ENCODE measurements around the gene ZFP57. TPM values are rescaled to one million over a fixed set of nuclear protein-coding genes. Genes with fewer than 3 reads are reported as not detected.
"Not testable (repeated sequence)": the region's sequence is repeated elsewhere in the genome, so short reads cannot be mapped to it uniquely, and the experiment has no call there.

ZFP57 gene
- total RNA-seq, 1 donor from 2014 or later, result not detected

GRCh38 chr6:29667158-29667557 is 13.8 kb downstream of the ZFP57 start:
- Mint-ChIP-seq H3K4me1 (ENCODE audit: unreplicated experiment) (peaks cover 6% of the 10 kb centered on the region), H3K4me3 (no peak overlapping the region), H3K36me3 (no peaks in the 10 kb centered on the region), H3K9me3 (no peaks in the 10 kb centered on the region), H3K27ac (no peak overlapping the region), H3K27me3 (peaks cover 22% of the 10 kb centered on the region)
- TF ChIP-seq CTCF (conservative IDR thresholded peaks at IDR 0.05), result no peak
- no peak for DNase-seq (ENCODE audit: extremely low spot score, unreplicated experiment)

- H3K27ac Mint-ChIP-seq, result no peak overlapping the region
- no peaks in the 10 kb centered on the region for H3K9me3 Mint-ChIP-seq
- H3K36me3 Mint-ChIP-seq, result no peaks in the 10 kb centered on the region
- TF ChIP-seq CTCF (conservative IDR thresholded peaks at IDR 0.05), result no peak
- H3K27me3 Mint-ChIP-seq, result peaks cover 22% of the 10 kb centered on the region
- no peak overlapping the region for H3K4me3 Mint-ChIP-seq
- no peak for DNase-seq (ENCODE audit: extremely low spot score, unreplicated experiment)
- H3K4me1 Mint-ChIP-seq (ENCODE audit: unreplicated experiment), result peaks cover 6% of the 10 kb centered on the region
Measured at GRCh38 chr6:29666826-29667130, 14.2 kb downstream of the ZFP57 start.

- Mint-ChIP-seq H3K4me3 (no peak overlapping the region), H3K9me3 (no peaks in the 10 kb centered on the region), H3K36me3 (no peaks in the 10 kb centered on the region), H3K27me3 (peaks cover 24% of the 10 kb centered on the region), H3K27ac (no peak overlapping the region), H3K4me1 (ENCODE audit: unreplicated experiment) (peaks cover 6% of the 10 kb centered on the region)
- DNase-seq (ENCODE audit: extremely low spot score, unreplicated experiment), result no peak
- TF ChIP-seq CTCF (conservative IDR thresholded peaks at IDR 0.05), result no peak
Measured at GRCh38 chr6:29665942-29666825, 14.8 kb downstream of the ZFP57 start.

GRCh38 chr6:29663300-29664042 is 17.5 kb downstream of the ZFP57 start:
- H3K27me3 Mint-ChIP-seq, result peaks cover 24% of the 10 kb centered on the region
- no peak overlapping the region for H3K4me3 Mint-ChIP-seq
- H3K27ac Mint-ChIP-seq, result peak overlapping the region; percentile 1
- H3K4me1 Mint-ChIP-seq (ENCODE audit: unreplicated experiment), result peaks cover 6% of the 10 kb centered on the region
- TF ChIP-seq CTCF (conservative IDR thresholded peaks at IDR 0.05), result no peak
- H3K9me3 Mint-ChIP-seq, result no peaks in the 10 kb centered on the region
- no peaks in the 10 kb centered on the region for H3K36me3 Mint-ChIP-seq
- no peak for DNase-seq (ENCODE audit: extremely low spot score, unreplicated experiment)

GRCh38 chr6:29661502-29662141 is 19.3 kb downstream of the ZFP57 start:
- H3K9me3 Mint-ChIP-seq; H3K4me3 Mint-ChIP-seq; DNase-seq (ENCODE audit: extremely low spot score, unreplicated experiment); H3K4me1 Mint-ChIP-seq (ENCODE audit: unreplicated experiment); H3K36me3 Mint-ChIP-seq: not testable (repeated sequence)
- H3K27ac Mint-ChIP-seq, result peak overlapping the region; percentile 34
- H3K27me3 Mint-ChIP-seq, result peaks cover 21% of the 10 kb centered on the region

GRCh38 chr6:29661071-29661470 is 19.9 kb downstream of the ZFP57 start:
- DNase-seq (ENCODE audit: extremely low spot score, unreplicated experiment), result no peak
- H3K36me3 Mint-ChIP-seq, result no peaks in the 10 kb centered on the region
- peaks cover 18% of the 10 kb centered on the region for H3K27me3 Mint-ChIP-seq
- H3K4me1 Mint-ChIP-seq (ENCODE audit: unreplicated experiment), result peaks cover 11% of the 10 kb centered on the region
- no peak for TF ChIP-seq CTCF (conservative IDR thresholded peaks at IDR 0.05)
- H3K9me3 Mint-ChIP-seq, result no peaks in the 10 kb centered on the region
- no peak overlapping the region for H3K4me3 Mint-ChIP-seq
- no peak overlapping the region for H3K27ac Mint-ChIP-seq

Data from type B pancreatic cell (in vitro differentiated cells).